RWPE2 (cell line): ENCODE measurements around the gene NOP16.

Experiments
- ATAC-seq: fragments of 200-7000 bp; cut with Tn5 transposase; 3 replicates; pipeline ENCODE4 v1.9.1; 2021; ENCODE audit warnings: low read depth
- DNase-seq: peaks from one replicate; pipeline ENCODE4 v3.0.0-alpha.2; 2020; ENCODE audit warnings: low spot score
- H3K27ac ChIP-seq: fragments of 450-650 bp; 2 replicates; pipeline ENCODE4 v1.5.1; 2017; ENCODE audit warnings: mild to moderate bottlenecking; ENCODE audit not compliant: poor library complexity, severe bottlenecking
- H3K27me3 ChIP-seq: fragments of 250-450 bp; sonication (Bioruptor Pico); 2 replicates; pipeline ENCODE4 v1.5.1; 2021; ENCODE audit warnings: mild to moderate bottlenecking, moderate library complexity; ENCODE audit not compliant: insufficient read depth, poor library complexity, severe bottlenecking
- H3K36me3 ChIP-seq: fragments of 250-450 bp; sonication (Bioruptor Pico); 2 replicates; pipeline ENCODE4 v1.5.1; 2020; ENCODE audit warnings: low read depth, mild to moderate bottlenecking, moderate library complexity
- H3K4me1 ChIP-seq: fragments of 250-450 bp; sonication (Bioruptor Pico); 2 replicates; pipeline ENCODE4 v1.5.1; 2021; ENCODE audit warnings: mild to moderate bottlenecking, moderate library complexity; ENCODE audit not compliant: insufficient read depth, poor library complexity, severe bottlenecking
- H3K4me3 ChIP-seq: fragments of 250-450 bp; sonication (Bioruptor Pico); 2 replicates; pipeline ENCODE4 v1.5.1; 2021; ENCODE audit warnings: mild to moderate bottlenecking, moderate library complexity; ENCODE audit not compliant: severe bottlenecking
- H3K9me3 ChIP-seq: fragments of 250-450 bp; sonication (Bioruptor Pico); 2 replicates; pipeline ENCODE4 v1.5.1; 2021; ENCODE audit warnings: mild to moderate bottlenecking, moderate library complexity; ENCODE audit not compliant: severe bottlenecking
- TF ChIP-seq, protein P1 (sequence below): fragments of 450-650 bp; IDR thresholded peaks from one replicate; pipeline ENCODE4 v1.5.1; 2017; ENCODE audit warnings: mild to moderate bottlenecking, moderate library complexity; ENCODE audit not compliant: poor library complexity, severe bottlenecking

NOP16 gene

DNA sequence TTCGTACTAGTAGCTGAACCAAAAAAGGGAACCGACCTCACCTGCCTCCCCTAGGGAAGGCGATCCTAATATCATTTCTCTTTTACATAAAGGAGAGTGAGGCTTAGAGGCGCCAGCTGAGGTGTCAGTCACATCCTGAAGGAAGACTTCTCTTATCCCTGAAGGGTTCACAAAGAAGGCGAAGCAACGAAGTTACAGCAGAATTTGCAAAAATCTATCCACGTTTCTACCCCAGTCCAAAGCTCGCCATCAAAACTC lies 26.2 kb downstream of the NOP16 start:
- peaks cover 7% of the 10 kb centered on the region for H3K4me1 ChIP-seq
- TF ChIP-seq, protein P1, sequence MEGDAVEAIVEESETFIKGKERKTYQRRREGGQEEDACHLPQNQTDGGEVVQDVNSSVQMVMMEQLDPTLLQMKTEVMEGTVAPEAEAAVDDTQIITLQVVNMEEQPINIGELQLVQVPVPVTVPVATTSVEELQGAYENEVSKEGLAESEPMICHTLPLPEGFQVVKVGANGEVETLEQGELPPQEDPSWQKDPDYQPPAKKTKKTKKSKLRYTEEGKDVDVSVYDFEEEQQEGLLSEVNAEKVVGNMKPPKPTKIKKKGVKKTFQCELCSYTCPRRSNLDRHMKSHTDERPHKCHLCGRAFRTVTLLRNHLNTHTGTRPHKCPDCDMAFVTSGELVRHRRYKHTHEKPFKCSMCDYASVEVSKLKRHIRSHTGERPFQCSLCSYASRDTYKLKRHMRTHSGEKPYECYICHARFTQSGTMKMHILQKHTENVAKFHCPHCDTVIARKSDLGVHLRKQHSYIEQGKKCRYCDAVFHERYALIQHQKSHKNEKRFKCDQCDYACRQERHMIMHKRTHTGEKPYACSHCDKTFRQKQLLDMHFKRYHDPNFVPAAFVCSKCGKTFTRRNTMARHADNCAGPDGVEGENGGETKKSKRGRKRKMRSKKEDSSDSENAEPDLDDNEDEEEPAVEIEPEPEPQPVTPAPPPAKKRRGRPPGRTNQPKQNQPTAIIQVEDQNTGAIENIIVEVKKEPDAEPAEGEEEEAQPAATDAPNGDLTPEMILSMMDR: no peak
- H3K27me3 ChIP-seq: no peaks in the 10 kb centered on the region
- DNase-seq (no peak), ATAC-seq (no peak)
- H3K9me3 ChIP-seq: no peaks in the 10 kb centered on the region
- peaks cover 27% of the 10 kb centered on the region for H3K36me3 ChIP-seq
- H3K4me3 ChIP-seq: peak overlapping the region; percentile 63
- no peak overlapping the region for H3K27ac ChIP-seq

DNA sequence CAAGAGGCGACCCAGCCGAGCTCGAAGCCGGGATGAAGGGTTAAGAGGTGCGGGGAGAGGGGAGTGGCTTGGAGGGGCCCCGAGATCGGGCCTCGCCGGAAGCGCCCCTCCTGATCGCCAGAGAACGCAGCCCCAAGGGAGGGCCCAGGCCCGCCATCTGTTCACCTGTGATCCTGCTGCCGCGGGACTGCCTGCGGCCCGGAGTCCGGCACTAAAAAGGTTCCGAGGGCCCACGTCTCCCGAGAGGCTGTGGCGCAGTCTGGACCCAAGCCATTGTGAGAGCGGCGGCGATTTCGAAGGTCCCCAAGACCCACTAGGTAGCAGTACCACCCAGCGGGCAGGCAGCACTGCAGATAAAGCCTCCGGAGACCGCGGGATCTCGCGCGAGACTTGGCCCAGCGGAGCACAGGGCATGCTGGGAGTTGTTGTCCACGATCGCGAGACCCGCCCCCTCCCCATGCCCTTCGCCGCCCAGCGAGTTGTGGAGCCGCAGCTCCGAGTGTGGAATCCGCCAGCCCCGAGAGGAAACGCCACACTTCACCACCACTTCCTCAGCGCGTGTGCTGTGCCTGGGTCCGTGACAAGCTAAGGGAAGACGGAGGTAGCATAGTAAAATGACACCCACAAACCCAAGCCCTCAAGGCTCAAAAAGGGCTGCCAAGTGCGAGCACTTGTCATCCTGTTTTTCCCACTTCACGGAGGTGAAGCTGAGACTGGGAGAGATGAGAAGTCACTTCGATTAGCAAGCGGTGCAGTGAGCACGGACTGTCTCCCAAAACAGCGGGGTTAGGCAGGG lies 26.8 kb downstream of the NOP16 start, which contains the start of gene KIAA1191:
Gene KIAA1191 (minus strand): TSS at position 328 of the 796 bp plus-strand sequence. CDS start 2,256 bp downstream, outside the sequence.
- TF ChIP-seq, protein P1: peak; percentile 47
- no peaks in the 10 kb centered on the region for H3K27me3 ChIP-seq
- ATAC-seq (peak; percentile 90), DNase-seq (peak; percentile 97)
- no peaks in the 10 kb centered on the region for H3K9me3 ChIP-seq
- peaks cover 32% of the 10 kb centered on the region for H3K36me3 ChIP-seq
- H3K27ac ChIP-seq: peak within 1 kb of the TSS; percentile 34
- H3K4me1 ChIP-seq: peaks cover 7% of the 10 kb centered on the region
- H3K4me3 ChIP-seq: peak within 1 kb of the TSS; percentile 63

DNA sequence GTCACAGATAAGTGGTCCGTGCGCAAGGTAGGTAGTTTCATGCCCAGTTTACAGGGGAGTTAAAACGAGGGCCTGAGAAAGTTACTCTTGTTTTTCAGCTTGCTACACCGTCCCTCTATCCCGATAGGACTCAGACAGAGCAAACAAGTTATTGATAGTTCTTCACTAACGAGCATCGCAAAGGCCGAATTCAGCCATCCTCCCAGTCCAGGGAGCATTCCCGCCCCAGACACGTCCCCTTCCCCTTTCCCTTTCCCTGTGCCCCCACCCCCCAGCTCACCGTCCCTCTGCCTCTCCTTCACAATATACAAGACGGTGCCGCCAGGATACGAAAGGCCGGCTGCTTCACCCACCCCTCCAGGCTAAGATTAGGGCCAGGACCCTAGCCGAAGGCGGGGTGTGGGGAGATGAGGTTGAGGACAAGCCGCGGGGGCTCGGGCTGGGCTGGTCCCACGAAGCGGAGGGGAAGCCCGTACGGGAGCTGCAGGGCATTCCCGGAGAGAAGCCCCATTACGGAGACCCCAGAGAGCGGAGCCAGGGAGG lies 27.4 kb downstream of the NOP16 start:
- H3K4me1 ChIP-seq: peaks cover 7% of the 10 kb centered on the region
- no peaks in the 10 kb centered on the region for H3K9me3 ChIP-seq
- ATAC-seq (peak; percentile 5), DNase-seq (peak; percentile 73)
- no peaks in the 10 kb centered on the region for H3K27me3 ChIP-seq
- TF ChIP-seq, protein P1: no peak
- peaks cover 39% of the 10 kb centered on the region for H3K36me3 ChIP-seq
- peak overlapping the region; percentile 63 for H3K4me3 ChIP-seq
- peak overlapping the region; percentile 34 for H3K27ac ChIP-seq

DNA sequence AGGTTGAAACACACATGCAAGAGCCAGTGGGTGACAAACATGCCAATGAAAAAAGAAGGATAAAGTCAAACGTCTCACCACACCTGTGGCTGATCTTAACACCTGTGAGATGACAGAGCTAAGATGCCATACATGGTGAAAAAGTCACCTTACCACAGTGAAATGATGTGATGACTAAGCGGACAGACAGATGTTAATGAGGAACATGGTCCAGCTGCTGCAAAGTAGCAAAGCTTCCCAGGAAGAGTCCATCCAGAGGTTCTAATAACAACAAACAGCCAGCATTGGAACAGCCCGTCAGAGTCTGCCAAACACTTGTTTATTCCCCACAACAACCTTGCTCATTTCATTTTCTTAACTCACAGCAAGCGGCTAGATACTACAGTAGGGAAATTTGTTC lies 28.7 kb downstream of the NOP16 start:
- Histone ChIP-seq H3K4me3 (no peak overlapping the region), H3K9me3 (no peaks in the 10 kb centered on the region), H3K4me1 (peaks cover 7% of the 10 kb centered on the region), H3K27ac (no peak overlapping the region), H3K27me3 (no peaks in the 10 kb centered on the region), H3K36me3 (peaks cover 51% of the 10 kb centered on the region)
- TF ChIP-seq, protein P1: no peak
- DNase-seq (no peak), ATAC-seq (no peak)

DNA sequence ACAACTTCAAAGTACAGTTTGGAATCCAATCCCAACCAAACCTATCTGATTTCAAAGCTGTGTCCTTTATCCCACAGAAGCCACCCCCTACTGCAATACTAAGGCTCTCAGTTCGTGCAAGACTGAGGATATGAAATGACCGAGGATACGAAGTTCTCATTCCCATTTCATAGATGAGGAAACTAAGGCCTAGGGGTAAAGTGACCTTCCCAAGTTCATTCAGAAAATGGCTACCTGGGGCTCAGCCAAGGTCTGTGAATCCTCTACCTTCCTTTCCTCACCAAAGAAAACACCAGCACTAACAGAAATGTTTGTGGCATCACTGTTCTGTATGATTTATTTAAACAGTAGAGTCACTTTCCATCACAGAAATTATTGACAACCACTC lies 32.2 kb downstream of the NOP16 start:
- H3K4me1 ChIP-seq: peaks cover 7% of the 10 kb centered on the region
- H3K9me3 ChIP-seq: no peaks in the 10 kb centered on the region
- H3K27ac ChIP-seq: no peak overlapping the region
- H3K27me3 ChIP-seq: no peaks in the 10 kb centered on the region
- peaks cover 86% of the 10 kb centered on the region for H3K36me3 ChIP-seq
- H3K4me3 ChIP-seq: no peak overlapping the region
- no peak for ATAC-seq
- DNase-seq: no peak
- TF ChIP-seq, protein P1: no peak
